ENCODE measurements around the gene CHIT1. TPM values are rescaled to one million over a fixed set of nuclear protein-coding genes. Genes with fewer than 3 reads are reported as not detected.

CHIT1 gene
- total RNA-seq, 2 experiments from 2014 or later, result 0.21 to 0.56 TPM

- Mint-ChIP-seq H3K36me3 (no peaks in the 10 kb centered on the region), H3K4me3 (no peak overlapping the region), H3K27me3 (no peaks in the 10 kb centered on the region), H3K4me1 (no peaks in the 10 kb centered on the region), H3K9me3 (no peaks in the 10 kb centered on the region), H3K27ac (no peak overlapping the region)
- DNase-seq, result no peak
These were observed 48.7 kb downstream of the CHIT1 start for GRCh38 chr1:203180611-203181330.

GRCh38 chr1:203179667-203180005 is 49.8 kb downstream of the CHIT1 start:
- Mint-ChIP-seq H3K27ac (no peak overlapping the region), H3K4me1 (no peaks in the 10 kb centered on the region), H3K36me3 (no peaks in the 10 kb centered on the region), H3K27me3 (no peaks in the 10 kb centered on the region), H3K9me3 (no peaks in the 10 kb centered on the region), H3K4me3 (no peak overlapping the region)
- DNase-seq, result no peak

GRCh38 chr1:203178821-203179666 is 50.4 kb downstream of the CHIT1 start:
- H3K27me3 Mint-ChIP-seq, result no peaks in the 10 kb centered on the region
- peak overlapping the region; percentile 57 for H3K27ac Mint-ChIP-seq
- no peaks in the 10 kb centered on the region for H3K9me3 Mint-ChIP-seq
- H3K4me1 Mint-ChIP-seq, result no peaks in the 10 kb centered on the region
- H3K4me3 Mint-ChIP-seq, result no peak overlapping the region
- no peaks in the 10 kb centered on the region for H3K36me3 Mint-ChIP-seq
- no peak for DNase-seq

- DNase-seq, result no peak
- Mint-ChIP-seq H3K9me3 (no peaks in the 10 kb centered on the region), H3K27me3 (no peaks in the 10 kb centered on the region), H3K4me3 (no peak overlapping the region), H3K27ac (no peak overlapping the region), H3K36me3 (no peaks in the 10 kb centered on the region), H3K4me1 (no peaks in the 10 kb centered on the region)
These were observed 51.4 kb downstream of the CHIT1 start for GRCh38 chr1:203178083-203178482.

- Mint-ChIP-seq H3K9me3 (no peaks in the 10 kb centered on the region), H3K27ac (no peak overlapping the region), H3K36me3 (no peaks in the 10 kb centered on the region), H3K4me1 (no peaks in the 10 kb centered on the region), H3K27me3 (no peaks in the 10 kb centered on the region), H3K4me3 (no peak overlapping the region)
- no peak for DNase-seq
These were observed 51.9 kb downstream of the CHIT1 start for GRCh38 chr1:203177470-203178039.

- Mint-ChIP-seq H3K9me3 (no peaks in the 10 kb centered on the region), H3K4me1 (no peaks in the 10 kb centered on the region), H3K36me3 (no peaks in the 10 kb centered on the region), H3K27ac (no peak overlapping the region), H3K27me3 (no peaks in the 10 kb centered on the region), H3K4me3 (no peak overlapping the region)
- DNase-seq, result no peak
These were observed 52.5 kb downstream of the CHIT1 start for GRCh38 chr1:203177036-203177405.

GRCh38 chr1:203176273-203177035 is 53.0 kb downstream of the CHIT1 start:
- Mint-ChIP-seq H3K27me3 (no peaks in the 10 kb centered on the region), H3K4me3 (no peak overlapping the region), H3K9me3 (no peaks in the 10 kb centered on the region), H3K36me3 (no peaks in the 10 kb centered on the region), H3K27ac (no peak overlapping the region), H3K4me1 (no peaks in the 10 kb centered on the region)
- no peak for DNase-seq

GRCh38 chr1:203175827-203176241 is 53.6 kb downstream of the CHIT1 start:
- H3K36me3 Mint-ChIP-seq, result no peaks in the 10 kb centered on the region
- no peak for DNase-seq
- no peaks in the 10 kb centered on the region for H3K9me3 Mint-ChIP-seq
- H3K27ac Mint-ChIP-seq, result no peak overlapping the region
- H3K4me3 Mint-ChIP-seq, result no peak overlapping the region
- H3K4me1 Mint-ChIP-seq, result no peaks in the 10 kb centered on the region
- no peaks in the 10 kb centered on the region for H3K27me3 Mint-ChIP-seq

GRCh38 chr1:203175237-203175826 is 54.1 kb downstream of the CHIT1 start, which contains the start of gene MYBPH:
MYBPH (minus strand) TSS chr1:203175826; CDS start chr1:203175755, 71 bp downstream.
- no peak within 1 kb of the TSS for H3K4me3 Mint-ChIP-seq
- H3K4me1 Mint-ChIP-seq, result no peaks in the 10 kb centered on the region
- H3K36me3 Mint-ChIP-seq, result no peaks in the 10 kb centered on the region
- no peak within 1 kb of the TSS for H3K27ac Mint-ChIP-seq
- no peak for DNase-seq
- H3K9me3 Mint-ChIP-seq, result no peaks in the 10 kb centered on the region
- H3K27me3 Mint-ChIP-seq, result no peaks in the 10 kb centered on the region

- no peak overlapping the region for H3K4me3 Mint-ChIP-seq
- H3K27me3 Mint-ChIP-seq, result no peaks in the 10 kb centered on the region
- DNase-seq, result no peak
- no peaks in the 10 kb centered on the region for H3K36me3 Mint-ChIP-seq
- H3K4me1 Mint-ChIP-seq, result no peaks in the 10 kb centered on the region
- no peak overlapping the region for H3K27ac Mint-ChIP-seq
- H3K9me3 Mint-ChIP-seq, result no peaks in the 10 kb centered on the region
These were observed 55.0 kb downstream of the CHIT1 start for GRCh38 chr1:203174324-203174985.

GRCh38 chr1:203173566-203173965 is 55.9 kb downstream of the CHIT1 start:
- Mint-ChIP-seq H3K4me3 (no peak overlapping the region), H3K27ac (no peak overlapping the region), H3K4me1 (no peaks in the 10 kb centered on the region), H3K9me3 (no peaks in the 10 kb centered on the region), H3K36me3 (no peaks in the 10 kb centered on the region), H3K27me3 (no peaks in the 10 kb centered on the region)
- no peak for DNase-seq

GRCh38 chr1:203173011-203173555 is 56.4 kb downstream of the CHIT1 start:
- H3K27me3 Mint-ChIP-seq, result no peaks in the 10 kb centered on the region
- DNase-seq, result no peak
- H3K4me1 Mint-ChIP-seq, result no peaks in the 10 kb centered on the region
- no peak overlapping the region for H3K27ac Mint-ChIP-seq
- H3K9me3 Mint-ChIP-seq, result no peaks in the 10 kb centered on the region
- H3K4me3 Mint-ChIP-seq, result no peak overlapping the region
- no peaks in the 10 kb centered on the region for H3K36me3 Mint-ChIP-seq

- no peak overlapping the region for H3K4me3 Mint-ChIP-seq
These were observed 57.1 kb downstream of the CHIT1 start for GRCh38 chr1:203172184-203173010.

More at GRCh38 chr1:203172184-203173010, 57.1 kb downstream of the CHIT1 start:
- Mint-ChIP-seq H3K4me1 (no peaks in the 10 kb centered on the region), H3K27ac (no peak overlapping the region), H3K36me3 (no peaks in the 10 kb centered on the region), H3K9me3 (no peaks in the 10 kb centered on the region), H3K27me3 (no peaks in the 10 kb centered on the region)
- DNase-seq, result peak; percentile 44
